Right forelimb (tissue), 1 donor: Measurements from ENCODE around the gene GPR63.

Experiments
- DNase-seq: peaks from one replicate; pipeline ENCODE4 v3.0.0-alpha.2; 2018

The GPR63 gene

GRCh38 chr6:96749891-96750290, 87.4 kb downstream of the GPR63 start:
- DNase-seq, result no peak
